NCI-H2171 (cell line): ENCODE measurements around the gene L3HYPDH.

Experiments
- DNase-seq: peaks from one replicate; lab custom pipeline; 2025; lab: John Stamatoyannopoulos, UW

The L3HYPDH gene

GRCh38 chr14:59425322-59425935 lies 58.8 kb downstream of the L3HYPDH start:
- no peak for DNase-seq

- DNase-seq = no peak
Measured at GRCh38 chr14:59424341-59425071, 59.7 kb downstream of the L3HYPDH start.
